A673 (cell line): ENCODE measurements around the gene PDE11A. TPM values are rescaled to one million over a fixed set of nuclear protein-coding genes. Genes with fewer than 3 reads are reported as not detected.

Source experiments
- BruUV-seq: library from RNA; stranded (reverse); fragments of 400-500 nt; replicated peaks from 2 replicates; lab custom pipeline; 2021; lab: Mats Ljungman, UMichigan
- CTCF ChIA-PET: fragments of 300-600 bp; sonication (Branson Sonifier 250); formaldehyde crosslinking; loops from one replicate; lab custom pipeline; 2022; ENCODE audit warnings: antibody characterized with exemption; lab: Charles Lee
- POLR2A ChIA-PET: fragments of 300-600 bp; sonication (Branson Sonifier 250); formaldehyde crosslinking; loops from one replicate; lab custom pipeline; 2022; ENCODE audit warnings: antibody characterized with exemption; ENCODE audit not compliant: low non-redundant PET; lab: Charles Lee
- DNase-seq: peaks from one replicate; pipeline ENCODE4 v3.0.0-alpha.2; 2015; ENCODE audit warnings: low spot score
- H3K27ac ChIP-seq: fragments of 200-600 bp; sonication (generic); 2 replicates; pipeline ENCODE4 v1.5.1; 2016; ENCODE audit warnings: mixed run types, low read depth, mild to moderate bottlenecking, mixed read lengths, antibody characterized with exemption, low read length; ENCODE audit not compliant: poor library complexity, severe bottlenecking
- H3K27me3 ChIP-seq: fragments of 200-600 bp; sonication (generic); replicated peaks from 2 replicates; pipeline ENCODE4 v1.6.1; 2017; ENCODE audit warnings: mixed run types, low read depth, mild to moderate bottlenecking, mixed read lengths, antibody characterized with exemption, low read length; ENCODE audit not compliant: insufficient read depth, poor library complexity
- H3K36me3 ChIP-seq: fragments of 200-600 bp; sonication (generic); 2 replicates; pipeline ENCODE4 v1.6.1; 2016; ENCODE audit warnings: mixed run types, mild to moderate bottlenecking, mixed read lengths, antibody characterized with exemption, low read length; ENCODE audit not compliant: insufficient read depth, poor library complexity, severe bottlenecking
- H3K4me1 ChIP-seq: fragments of 200-600 bp; sonication (generic); 2 replicates; pipeline ENCODE4 v1.6.1; 2017; ENCODE audit warnings: mixed run types, mild to moderate bottlenecking, mixed read lengths, antibody characterized with exemption, low read length; ENCODE audit not compliant: insufficient read depth, poor library complexity, severe bottlenecking
- H3K4me3 ChIP-seq: fragments of 200-600 bp; sonication (generic); 2 replicates; pipeline ENCODE4 v1.5.1; 2016; ENCODE audit warnings: low read depth, mixed run types, mild to moderate bottlenecking, mixed read lengths, low read length; ENCODE audit not compliant: poor library complexity, severe bottlenecking
- H3K9me3 ChIP-seq: fragments of 200-600 bp; sonication (generic); 2 replicates; pipeline ENCODE4 v1.6.1; 2016; ENCODE audit warnings: mixed run types, low read depth, mild to moderate bottlenecking, mixed read lengths, antibody characterized with exemption, low read length; ENCODE audit not compliant: poor library complexity, severe bottlenecking
- EZH2 ChIP-seq: fragments of 200-600 bp; sonication (generic); IDR thresholded peaks from 2 replicates; pipeline ENCODE4 v1.6.1; 2017; ENCODE audit warnings: borderline replicate concordance, low read depth, mild to moderate bottlenecking, mixed read lengths, antibody characterized with exemption, low read length; ENCODE audit not compliant: poor library complexity, severe bottlenecking
- intact Hi-C: fragments of 100-400 bp; cut with micrococcal nuclease; formaldehyde crosslinking; loops from one replicate; pipeline ENCODE4 v1.10.0; 2022; ENCODE audit not compliant: unreplicated experiment
- total RNA-seq: library from RNA; stranded (reverse); gene quantifications from 2 replicates; pipeline ENCODE4 v1.2.3, GENCODE V29; 2021
- TF ChIP-seq, protein P1 (sequence below): fragments of 300-800, 200-600 bp; sonication (generic); conservative IDR thresholded peaks from 2 replicates; pipeline ENCODE4 v1.5.1; 2017; ENCODE audit warnings: low read depth, mild to moderate bottlenecking, antibody characterized with exemption, low read length, moderate library complexity, mixed read lengths

The PDE11A gene
- total RNA-seq, 1 experiment from 2014 or later = not detected

DNA sequence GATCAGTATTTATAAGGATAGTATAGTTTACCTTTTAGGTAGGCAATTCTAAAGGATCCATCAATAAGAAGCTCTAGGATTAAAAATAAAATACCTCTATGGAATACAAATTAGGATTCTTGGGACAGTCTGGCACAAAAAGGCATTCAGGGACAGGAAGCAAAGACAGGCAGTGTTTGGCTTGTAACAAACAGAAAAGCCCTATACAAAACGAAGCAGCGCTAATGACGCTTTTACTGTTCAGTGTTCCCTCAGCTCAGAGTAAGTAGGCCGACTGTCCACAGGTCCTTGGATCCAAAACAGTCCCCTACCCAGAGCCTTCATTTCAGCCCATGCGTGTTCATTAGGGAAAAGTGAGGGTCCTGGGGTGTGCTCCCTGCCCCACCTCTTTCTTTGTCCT is 443.7 kb downstream of the PDE11A start:
- H3K36me3 ChIP-seq = no peaks in the 10 kb centered on the region
- no peaks in the 10 kb centered on the region for H3K27me3 ChIP-seq
- intact Hi-C loops = no loop called here
- CTCF ChIA-PET = no interaction called here
- no peak for DNase-seq
- no peak overlapping the region for H3K4me3 ChIP-seq
- H3K9me3 ChIP-seq = no peaks in the 10 kb centered on the region
- no peak overlapping the region for H3K27ac ChIP-seq
- no TSS peak for BruUV-seq
- TF ChIP-seq, protein P1, sequence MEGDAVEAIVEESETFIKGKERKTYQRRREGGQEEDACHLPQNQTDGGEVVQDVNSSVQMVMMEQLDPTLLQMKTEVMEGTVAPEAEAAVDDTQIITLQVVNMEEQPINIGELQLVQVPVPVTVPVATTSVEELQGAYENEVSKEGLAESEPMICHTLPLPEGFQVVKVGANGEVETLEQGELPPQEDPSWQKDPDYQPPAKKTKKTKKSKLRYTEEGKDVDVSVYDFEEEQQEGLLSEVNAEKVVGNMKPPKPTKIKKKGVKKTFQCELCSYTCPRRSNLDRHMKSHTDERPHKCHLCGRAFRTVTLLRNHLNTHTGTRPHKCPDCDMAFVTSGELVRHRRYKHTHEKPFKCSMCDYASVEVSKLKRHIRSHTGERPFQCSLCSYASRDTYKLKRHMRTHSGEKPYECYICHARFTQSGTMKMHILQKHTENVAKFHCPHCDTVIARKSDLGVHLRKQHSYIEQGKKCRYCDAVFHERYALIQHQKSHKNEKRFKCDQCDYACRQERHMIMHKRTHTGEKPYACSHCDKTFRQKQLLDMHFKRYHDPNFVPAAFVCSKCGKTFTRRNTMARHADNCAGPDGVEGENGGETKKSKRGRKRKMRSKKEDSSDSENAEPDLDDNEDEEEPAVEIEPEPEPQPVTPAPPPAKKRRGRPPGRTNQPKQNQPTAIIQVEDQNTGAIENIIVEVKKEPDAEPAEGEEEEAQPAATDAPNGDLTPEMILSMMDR = no peak
- no peak for TF ChIP-seq EZH2
- H3K4me1 ChIP-seq = peaks cover 15% of the 10 kb centered on the region
- POLR2A ChIA-PET = no interaction called here

DNA sequence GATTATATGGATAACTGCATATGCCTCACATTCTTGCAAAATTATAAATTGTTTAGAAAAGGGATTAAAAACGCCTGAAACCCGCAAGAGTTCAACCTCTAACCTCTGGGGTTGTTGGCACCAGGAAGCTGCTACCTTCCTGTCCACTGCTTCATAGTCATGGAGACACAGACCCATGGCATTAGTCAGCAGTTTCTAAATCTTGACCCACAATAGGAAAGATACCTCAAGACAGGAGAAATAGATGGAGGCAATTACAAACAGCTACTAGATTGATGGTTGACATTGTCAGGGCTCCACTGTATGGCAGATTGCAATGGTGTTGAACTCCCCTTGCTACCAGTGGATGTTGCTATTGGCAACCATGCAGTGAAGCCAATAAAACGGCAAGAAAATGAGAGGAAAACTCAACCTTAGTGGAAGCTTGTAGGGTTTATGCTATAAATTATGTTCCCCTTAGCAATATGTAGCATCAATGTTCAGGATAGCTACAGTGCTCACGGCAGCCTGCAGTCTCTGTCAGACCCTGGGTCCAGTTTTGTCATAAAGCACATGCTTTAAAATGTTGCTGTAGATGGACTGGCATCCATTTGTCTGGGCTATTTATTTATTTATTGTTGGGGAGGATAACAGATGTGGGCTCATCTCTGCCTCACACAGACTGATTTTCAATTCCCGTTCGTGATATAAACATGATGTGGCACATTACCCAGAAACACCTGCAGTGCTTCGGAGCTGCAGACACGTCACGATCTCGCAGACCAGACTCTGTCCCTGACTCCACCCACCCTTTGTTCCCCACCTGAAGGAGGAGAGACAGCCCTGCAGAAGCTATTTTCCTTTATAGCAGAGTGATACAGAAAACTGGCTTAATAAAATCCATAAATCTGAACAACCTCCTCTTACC is 446.6 kb downstream of the PDE11A start:
- no TSS peak for BruUV-seq
- peaks cover 25% of the 10 kb centered on the region for H3K4me1 ChIP-seq
- H3K9me3 ChIP-seq = no peaks in the 10 kb centered on the region
- POLR2A ChIA-PET = no interaction called here
- no peak for DNase-seq
- intact Hi-C loops = no loop called here
- CTCF ChIA-PET = interaction anchor here (0.5 kb wide), 1 partner anchor 15 kb away, joined by 3 read pairs; no protein-coding TSS in a partner anchor
- no peak overlapping the region for H3K4me3 ChIP-seq
- H3K36me3 ChIP-seq = no peaks in the 10 kb centered on the region
- H3K27ac ChIP-seq = no peak overlapping the region
- TF ChIP-seq, protein P1 = no peak
- no peaks in the 10 kb centered on the region for H3K27me3 ChIP-seq

DNA sequence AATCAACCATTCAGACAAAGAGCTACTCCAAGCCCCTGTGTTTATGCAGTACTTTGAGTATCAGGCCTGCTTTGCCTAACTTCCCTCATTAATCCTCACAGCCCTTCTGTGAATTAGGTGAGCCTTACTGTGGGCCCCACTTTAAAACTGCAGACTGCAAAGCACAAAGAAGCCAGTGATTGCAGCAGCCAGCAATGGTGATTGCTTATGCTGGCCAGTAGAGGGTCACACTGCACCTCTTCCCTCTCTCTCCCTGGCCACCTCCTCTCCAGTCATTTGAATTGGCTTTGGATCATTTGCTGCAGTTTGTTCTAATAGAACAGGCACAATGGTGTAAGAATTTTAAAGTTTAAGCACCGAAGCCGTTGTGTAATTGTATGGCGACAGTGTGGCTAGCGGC is 450.1 kb downstream of the PDE11A start:
- Histone ChIP-seq H3K27me3 (no peaks in the 10 kb centered on the region), H3K4me1 (peaks cover 25% of the 10 kb centered on the region), H3K27ac (peak overlapping the region; percentile 56), H3K36me3 (no peaks in the 10 kb centered on the region), H3K9me3 (no peaks in the 10 kb centered on the region), H3K4me3 (peak overlapping the region; percentile 15)
- CTCF ChIA-PET = interaction anchor here (0.9 kb wide), 1 partner anchor 18 kb away, joined by 3 read pairs; no protein-coding TSS in a partner anchor
- TF ChIP-seq, protein P1 = peak; percentile 66
- TF ChIP-seq EZH2 = no peak
- peak; percentile 73 for DNase-seq
- BruUV-seq = no TSS peak
- intact Hi-C loops = loop anchor here (2.0 to 5.0 kb wide), 2 partner anchors 55 to 102 kb away; no protein-coding TSS in a partner anchor
- POLR2A ChIA-PET = no interaction called here
